AG09319 (cell line): ENCODE data around the gene KIF25.
"Not testable (repeated sequence)": the region's sequence is repeated elsewhere in the genome, so short reads cannot be mapped to it uniquely, and the experiment has no call there.

Experiments used
- DNase-seq: peaks from one replicate; pipeline ENCODE4 v3.0.0-alpha.2; 2010; ENCODE audit warnings: low read depth; ENCODE audit errors: extremely low read depth
- TF ChIP-seq, protein P1 (sequence below): IDR thresholded peaks from 2 replicates; pipeline ENCODE4 v1.5.1; 2011; ENCODE audit warnings: low read depth, mild to moderate bottlenecking, inconsistent platforms, low read length, moderate library complexity

The KIF25 gene

DNA sequence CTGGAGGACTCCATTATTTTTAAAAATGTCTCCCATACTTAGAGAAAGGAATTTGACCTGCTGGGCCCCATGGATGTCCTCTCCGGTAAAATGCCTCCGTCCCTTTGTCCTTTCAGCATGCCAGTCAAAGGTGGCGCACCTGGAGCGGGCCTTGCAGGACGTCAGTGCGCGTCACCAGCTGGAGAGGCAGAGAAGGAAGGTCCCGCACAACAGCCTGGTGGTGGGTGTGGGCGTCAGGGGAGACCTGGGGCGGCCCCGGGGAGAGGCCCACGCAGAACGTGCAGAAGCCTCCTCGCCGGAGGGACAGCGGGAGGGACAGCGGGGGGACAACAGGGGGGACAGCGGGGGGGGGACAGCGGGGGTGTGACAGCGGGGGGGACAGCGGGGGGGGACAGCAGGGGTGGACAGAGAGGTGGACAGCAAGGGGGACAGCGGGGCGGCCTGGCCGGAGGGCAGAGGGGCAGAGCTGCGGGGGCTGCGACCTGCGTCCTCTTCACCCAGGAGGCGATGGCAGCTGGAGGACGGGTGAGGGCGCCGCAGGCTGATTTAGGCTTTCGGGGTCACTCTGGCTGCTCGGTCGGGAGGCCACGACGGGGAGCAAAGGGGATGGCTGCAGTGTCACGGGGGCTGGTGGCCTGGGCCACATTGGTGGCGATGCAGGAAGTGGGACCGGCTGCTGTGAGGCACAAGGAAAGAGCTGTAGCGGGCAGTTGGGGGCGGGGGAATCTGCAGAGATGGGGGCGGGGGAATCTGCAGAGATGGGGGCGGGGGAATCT, 859 bp upstream of the KIF25 start:
- TF ChIP-seq, protein P1, sequence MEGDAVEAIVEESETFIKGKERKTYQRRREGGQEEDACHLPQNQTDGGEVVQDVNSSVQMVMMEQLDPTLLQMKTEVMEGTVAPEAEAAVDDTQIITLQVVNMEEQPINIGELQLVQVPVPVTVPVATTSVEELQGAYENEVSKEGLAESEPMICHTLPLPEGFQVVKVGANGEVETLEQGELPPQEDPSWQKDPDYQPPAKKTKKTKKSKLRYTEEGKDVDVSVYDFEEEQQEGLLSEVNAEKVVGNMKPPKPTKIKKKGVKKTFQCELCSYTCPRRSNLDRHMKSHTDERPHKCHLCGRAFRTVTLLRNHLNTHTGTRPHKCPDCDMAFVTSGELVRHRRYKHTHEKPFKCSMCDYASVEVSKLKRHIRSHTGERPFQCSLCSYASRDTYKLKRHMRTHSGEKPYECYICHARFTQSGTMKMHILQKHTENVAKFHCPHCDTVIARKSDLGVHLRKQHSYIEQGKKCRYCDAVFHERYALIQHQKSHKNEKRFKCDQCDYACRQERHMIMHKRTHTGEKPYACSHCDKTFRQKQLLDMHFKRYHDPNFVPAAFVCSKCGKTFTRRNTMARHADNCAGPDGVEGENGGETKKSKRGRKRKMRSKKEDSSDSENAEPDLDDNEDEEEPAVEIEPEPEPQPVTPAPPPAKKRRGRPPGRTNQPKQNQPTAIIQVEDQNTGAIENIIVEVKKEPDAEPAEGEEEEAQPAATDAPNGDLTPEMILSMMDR, result no peak; the same call in 1 of the 2 replicates
- no peak for DNase-seq

DNA sequence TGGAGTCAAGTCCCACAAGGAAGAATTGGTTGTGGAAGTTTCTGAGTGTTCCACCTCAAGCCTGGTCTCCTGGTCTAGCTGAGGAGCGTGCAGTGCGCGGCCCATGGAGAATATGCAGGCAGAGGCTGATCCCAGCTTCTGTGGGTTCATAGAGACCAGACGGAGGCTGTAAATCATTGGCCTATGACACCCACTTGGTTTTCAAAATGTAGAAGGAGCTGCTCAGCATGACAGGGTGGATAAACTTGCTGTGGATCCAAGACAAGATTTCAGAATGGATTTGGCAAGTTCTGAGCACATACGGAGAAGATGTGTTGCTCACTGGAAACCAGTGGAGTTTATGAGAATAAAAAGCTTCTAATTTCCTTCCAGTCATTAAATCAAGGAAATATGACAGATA, 744 bp downstream of the KIF25 start:
- TF ChIP-seq, protein P1, result no peak
- DNase-seq, result no peak

DNA sequence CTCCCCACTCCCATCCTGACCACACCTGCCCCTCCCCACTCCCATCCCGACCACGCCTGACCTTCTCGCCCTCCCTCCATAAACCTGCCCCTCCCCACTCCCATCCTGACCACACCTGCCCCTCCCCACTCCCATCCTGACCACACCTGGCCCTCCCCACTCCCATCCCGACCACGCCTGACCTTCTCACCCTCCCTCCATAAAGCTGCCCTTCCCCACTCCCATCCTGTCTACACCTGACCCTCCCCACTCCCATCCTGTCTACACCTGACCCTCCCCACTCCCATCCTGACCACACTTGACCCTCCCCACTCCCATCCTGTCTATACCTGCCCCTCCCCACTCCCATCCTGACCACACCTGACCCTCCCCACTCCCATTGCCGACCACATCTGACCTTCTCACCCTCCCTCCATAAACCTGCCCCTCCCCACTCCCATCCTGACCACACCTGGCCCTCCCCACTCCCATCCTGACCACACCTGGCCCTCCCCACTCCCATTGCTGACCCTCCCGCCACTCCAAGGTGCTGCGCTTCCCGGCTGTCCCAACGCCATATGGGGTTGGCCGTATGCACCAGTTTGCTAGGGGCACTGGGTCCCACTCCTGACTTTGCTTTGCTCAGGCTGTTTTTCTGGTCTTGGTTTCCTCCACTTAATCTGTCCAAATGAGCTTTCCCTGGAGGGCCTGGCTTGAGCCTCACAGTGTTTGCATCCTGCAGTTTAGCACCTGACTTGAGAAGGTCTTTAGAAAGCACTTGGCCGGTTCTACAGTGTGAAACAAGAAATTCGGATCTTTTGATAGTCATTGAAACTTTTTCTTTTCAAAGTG, 2.9 kb downstream of the KIF25 start:
- TF ChIP-seq, protein P1, result no peak
- no peak for DNase-seq

DNA sequence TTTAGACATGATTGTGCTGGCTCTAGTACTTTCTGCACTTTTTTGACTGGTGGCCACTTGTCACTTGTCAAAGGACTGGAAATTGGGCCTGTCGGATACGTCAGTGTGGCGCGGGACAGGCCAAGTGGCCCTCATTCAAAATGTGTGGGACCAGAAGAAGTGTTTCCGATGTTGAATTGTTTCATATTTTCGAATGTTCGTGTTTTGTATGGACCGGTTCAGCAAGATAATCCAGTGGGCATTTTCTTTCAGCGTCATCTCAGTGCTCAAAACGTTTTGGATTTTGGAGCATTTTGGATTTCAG, 3.5 kb downstream of the KIF25 start:
- TF ChIP-seq, protein P1, result no peak
- no peak for DNase-seq

DNA sequence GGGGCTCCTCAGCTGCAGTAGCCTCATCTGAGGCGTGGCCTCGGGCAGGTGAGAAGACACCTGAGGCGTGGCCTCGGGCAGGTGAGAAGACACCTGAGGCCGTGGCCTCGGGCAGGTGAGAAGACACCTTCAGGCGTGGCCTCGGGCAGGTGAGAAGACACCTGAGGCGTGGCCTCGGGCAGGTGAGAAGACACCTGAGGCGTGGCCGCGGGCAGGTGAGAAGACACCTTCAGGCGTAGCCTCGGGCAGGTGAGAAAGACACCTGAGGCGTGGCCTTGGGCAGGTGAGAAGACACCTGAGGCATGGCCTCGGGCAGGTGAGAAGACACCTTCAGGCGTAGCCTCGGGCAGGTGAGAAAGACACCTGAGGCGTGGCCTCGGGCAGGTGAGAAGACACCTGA, 4.0 kb downstream of the KIF25 start:
- DNase-seq, result not testable (repeated sequence)

DNA sequence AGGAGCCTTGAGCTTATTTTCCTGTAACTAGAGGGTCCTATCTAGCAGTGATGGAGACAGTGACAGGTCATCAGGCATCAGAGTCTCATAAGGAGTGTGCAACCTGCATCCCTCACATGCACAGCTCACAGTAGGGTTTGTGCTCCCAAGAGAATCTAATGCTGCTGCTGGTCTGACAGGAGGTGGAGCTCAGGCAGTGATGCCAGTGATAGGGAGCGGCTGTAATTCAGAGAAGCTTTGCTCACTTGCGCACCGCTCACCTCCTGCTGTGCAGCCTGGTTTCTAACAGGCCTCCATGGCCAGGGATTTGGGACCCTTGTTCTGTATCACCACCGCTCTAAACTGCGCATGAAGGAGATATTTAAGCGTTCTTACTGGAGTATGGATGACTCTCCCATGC, 5.3 kb downstream of the KIF25 start:
- DNase-seq, result no peak
- TF ChIP-seq, protein P1, result no peak

DNA sequence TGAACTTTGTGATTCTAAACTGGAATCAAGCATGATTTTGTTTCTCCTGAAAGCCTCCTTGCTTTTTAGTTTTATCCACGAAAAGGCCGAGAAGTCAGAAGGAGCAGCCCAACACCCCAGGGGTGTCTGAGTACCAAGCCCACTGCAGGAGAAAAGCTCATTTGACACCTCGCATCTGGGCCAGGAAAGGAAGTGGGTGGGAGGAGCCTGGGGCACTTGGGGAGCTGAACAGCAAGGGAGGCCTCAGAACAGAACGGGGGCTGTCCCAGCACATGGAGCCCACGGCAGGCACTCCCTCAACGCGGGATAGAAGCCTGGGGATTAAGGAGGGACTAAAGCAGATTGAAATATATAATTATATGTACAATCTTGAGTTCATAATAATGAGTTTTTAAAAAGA, 6.6 kb downstream of the KIF25 start:
- no peak for DNase-seq
- TF ChIP-seq, protein P1, result no peak

DNA sequence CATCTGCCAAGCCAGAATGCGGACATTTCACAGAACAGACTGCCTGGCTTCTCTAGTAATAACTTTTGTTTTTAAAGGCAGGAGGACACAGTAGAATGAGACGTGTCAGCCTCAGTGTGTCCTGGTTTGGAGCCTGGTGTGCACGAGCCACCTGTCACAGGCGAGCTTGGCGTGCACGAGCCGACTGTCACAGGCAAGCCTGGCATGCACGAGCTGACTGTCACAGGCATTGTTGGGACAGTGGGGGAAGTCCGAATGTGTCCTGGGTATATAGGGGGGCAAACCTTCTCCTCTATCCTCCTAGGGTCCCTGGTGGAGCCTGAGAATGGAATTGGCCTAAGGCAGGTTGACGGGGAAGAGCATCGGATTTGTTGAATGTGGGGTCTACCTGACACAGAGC, 7.5 kb downstream of the KIF25 start:
- DNase-seq, result no peak
- TF ChIP-seq, protein P1, result no peak
